ENCODE results near the gene ENC1.

DNA sequence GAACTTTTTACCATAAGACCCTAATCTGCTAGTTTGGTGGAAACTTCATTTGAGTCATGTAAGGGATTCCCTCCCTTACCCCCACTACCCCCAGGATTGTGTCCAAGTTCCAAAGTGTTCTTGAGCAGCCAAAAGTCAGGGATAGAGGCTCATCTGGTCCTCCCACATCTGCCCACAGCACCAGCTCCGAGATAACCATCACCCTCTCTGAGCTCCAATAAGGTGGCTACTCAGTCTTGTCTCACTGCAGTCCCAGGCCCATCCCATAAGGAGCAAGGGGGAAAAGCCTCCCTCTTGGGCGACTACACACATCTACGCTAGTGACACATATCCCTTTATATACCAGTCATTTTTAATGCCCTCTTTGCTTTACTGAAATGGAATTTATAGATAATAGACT lies 12.0 kb upstream of the ENC1 start:
- TF ChIP-seq, protein P1, sequence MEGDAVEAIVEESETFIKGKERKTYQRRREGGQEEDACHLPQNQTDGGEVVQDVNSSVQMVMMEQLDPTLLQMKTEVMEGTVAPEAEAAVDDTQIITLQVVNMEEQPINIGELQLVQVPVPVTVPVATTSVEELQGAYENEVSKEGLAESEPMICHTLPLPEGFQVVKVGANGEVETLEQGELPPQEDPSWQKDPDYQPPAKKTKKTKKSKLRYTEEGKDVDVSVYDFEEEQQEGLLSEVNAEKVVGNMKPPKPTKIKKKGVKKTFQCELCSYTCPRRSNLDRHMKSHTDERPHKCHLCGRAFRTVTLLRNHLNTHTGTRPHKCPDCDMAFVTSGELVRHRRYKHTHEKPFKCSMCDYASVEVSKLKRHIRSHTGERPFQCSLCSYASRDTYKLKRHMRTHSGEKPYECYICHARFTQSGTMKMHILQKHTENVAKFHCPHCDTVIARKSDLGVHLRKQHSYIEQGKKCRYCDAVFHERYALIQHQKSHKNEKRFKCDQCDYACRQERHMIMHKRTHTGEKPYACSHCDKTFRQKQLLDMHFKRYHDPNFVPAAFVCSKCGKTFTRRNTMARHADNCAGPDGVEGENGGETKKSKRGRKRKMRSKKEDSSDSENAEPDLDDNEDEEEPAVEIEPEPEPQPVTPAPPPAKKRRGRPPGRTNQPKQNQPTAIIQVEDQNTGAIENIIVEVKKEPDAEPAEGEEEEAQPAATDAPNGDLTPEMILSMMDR (IDR thresholded peaks at IDR 0.05) = no peak
- TF ChIP-seq NRF1 (IDR thresholded peaks at IDR 0.05; ENCODE audit: low read depth, low read length) = no peak
